ENCODE measurements around the gene PGLYRP4. TPM values are rescaled to one million over a fixed set of nuclear protein-coding genes. Genes with fewer than 3 reads are reported as not detected.

The PGLYRP4 gene, protein sequence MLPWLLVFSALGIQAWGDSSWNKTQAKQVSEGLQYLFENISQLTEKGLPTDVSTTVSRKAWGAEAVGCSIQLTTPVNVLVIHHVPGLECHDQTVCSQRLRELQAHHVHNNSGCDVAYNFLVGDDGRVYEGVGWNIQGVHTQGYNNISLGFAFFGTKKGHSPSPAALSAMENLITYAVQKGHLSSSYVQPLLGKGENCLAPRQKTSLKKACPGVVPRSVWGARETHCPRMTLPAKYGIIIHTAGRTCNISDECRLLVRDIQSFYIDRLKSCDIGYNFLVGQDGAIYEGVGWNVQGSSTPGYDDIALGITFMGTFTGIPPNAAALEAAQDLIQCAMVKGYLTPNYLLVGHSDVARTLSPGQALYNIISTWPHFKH
- not detected for total RNA-seq
- long read RNA-seq, result 0 reads

- DNase-seq (no peak), ATAC-seq (ENCODE audit: poor library complexity) (no peak)
- intact Hi-C loops (cut with DNase I), result no loop called here
Measured at GRCh38 chr1:153348511-153349362, at the start of gene PGLYRP4. Gene PGLYRP4 (minus strand): TSS chr1:153348841. CDS start chr1:153347932, 909 bp downstream.

DNA sequence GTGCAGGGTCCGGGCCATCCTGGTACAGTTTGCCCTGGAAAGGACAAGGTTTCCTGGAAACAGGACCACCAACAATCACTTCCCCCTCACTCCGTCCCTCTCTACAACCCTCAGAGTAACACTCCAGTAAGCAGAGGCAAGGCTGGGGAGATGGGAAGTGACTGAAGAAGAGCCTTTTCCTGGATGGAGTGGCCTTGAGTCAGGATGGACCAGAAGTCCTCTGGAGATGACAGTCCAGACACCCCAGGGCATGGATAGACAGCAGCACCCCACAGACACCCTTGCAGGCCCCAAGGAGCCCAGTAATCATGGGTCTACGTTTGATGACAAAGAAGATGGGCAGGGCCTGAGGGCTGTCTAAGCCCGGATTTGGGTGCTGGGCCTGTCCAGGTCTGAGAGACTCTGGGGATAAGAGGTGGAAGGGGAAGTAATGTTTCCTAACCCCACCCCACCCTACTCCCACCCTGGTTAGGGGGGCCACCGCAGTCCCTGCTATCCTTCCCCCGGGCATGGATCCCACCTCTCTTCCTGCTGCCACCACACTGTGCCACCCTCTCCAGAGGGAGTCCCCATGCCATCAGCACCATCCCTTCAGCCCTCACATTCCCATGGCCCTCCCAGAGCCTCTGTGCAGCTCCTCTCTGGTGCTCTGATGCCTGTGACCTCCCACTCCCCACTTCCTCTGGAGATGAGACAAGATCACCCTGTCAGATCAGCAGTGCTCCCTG lies 49.4 kb upstream of the PGLYRP4 start:
- no peak for DNase-seq
- intact Hi-C loops (cut with DNase I), result no loop called here

GRCh38 chr1:153397051-153397923 lies 48.6 kb upstream of the PGLYRP4 start:
- intact Hi-C loops (cut with DNase I), result no loop called here
- ATAC-seq (ENCODE audit: poor library complexity) (no peak), DNase-seq (no peak)

More for the DNA sequence above, 49.4 kb upstream of the PGLYRP4 start:
- ATAC-seq (ENCODE audit: poor library complexity), result no peak

GRCh38 chr1:153396461-153396860 lies 47.8 kb upstream of the PGLYRP4 start:
- DNase-seq, result no peak

GRCh38 chr1:153395776-153396175 lies 47.1 kb upstream of the PGLYRP4 start:
- ATAC-seq (ENCODE audit: poor library complexity) (no peak), DNase-seq (no peak)
- intact Hi-C loops (cut with DNase I), result no loop called here

More at GRCh38 chr1:153396461-153396860, 47.8 kb upstream of the PGLYRP4 start:
- no peak for ATAC-seq (ENCODE audit: poor library complexity)
- intact Hi-C loops (cut with DNase I), result no loop called here

GRCh38 chr1:153395136-153395685 lies 46.6 kb upstream of the PGLYRP4 start:
- ATAC-seq (ENCODE audit: poor library complexity) (peak; percentile 66), DNase-seq (no peak)
- intact Hi-C loops (cut with DNase I), result no loop called here

- intact Hi-C loops (cut with DNase I), result no loop called here
- DNase-seq, result no peak
Measured at GRCh38 chr1:153394391-153394790, 45.8 kb upstream of the PGLYRP4 start.

DNA sequence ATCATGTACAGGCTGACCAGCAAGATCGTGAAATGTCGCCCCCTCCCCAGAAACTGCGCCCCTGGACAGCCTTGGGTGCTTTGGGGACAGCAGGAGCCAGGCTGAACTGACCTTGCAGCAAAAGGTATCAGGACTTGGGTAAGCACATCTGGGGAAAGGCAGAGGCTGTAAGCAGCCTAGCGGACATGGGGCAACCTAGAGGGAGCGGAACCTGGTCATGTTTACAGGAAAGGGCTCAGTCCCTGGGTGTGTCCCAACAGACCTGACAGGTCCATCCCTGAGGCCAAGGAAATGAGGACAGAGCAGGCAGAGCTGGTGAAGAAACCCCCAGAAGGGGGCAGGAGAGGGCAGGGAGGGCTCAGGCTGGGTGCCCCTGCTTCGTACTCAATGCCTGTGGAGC lies 45.3 kb upstream of the PGLYRP4 start:
- intact Hi-C loops (cut with DNase I), result no loop called here
- DNase-seq (no peak), ATAC-seq (ENCODE audit: poor library complexity) (no peak)

More at GRCh38 chr1:153394391-153394790, 45.8 kb upstream of the PGLYRP4 start:
- ATAC-seq (ENCODE audit: poor library complexity), result no peak

DNA sequence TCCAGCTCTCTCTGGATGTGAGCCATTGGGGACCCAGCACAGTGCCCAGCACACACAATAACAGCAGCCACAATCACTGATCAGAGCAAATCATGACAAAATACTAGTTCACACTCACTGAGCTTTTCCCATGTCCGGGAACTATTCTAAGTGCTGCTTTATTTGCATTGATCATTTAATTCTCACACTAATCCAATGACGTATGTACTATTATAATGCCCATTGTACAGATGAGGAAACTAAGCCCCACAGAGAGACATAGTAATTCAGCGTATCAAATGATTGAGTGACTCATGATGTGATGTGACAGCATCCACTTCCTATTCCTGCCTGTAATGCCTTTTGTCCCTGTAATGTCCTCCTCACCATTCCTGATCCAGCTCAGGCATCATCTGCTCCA lies 44.2 kb upstream of the PGLYRP4 start:
- DNase-seq (no peak), ATAC-seq (ENCODE audit: poor library complexity) (no peak)
- intact Hi-C loops (cut with DNase I), result no loop called here

GRCh38 chr1:153392258-153392657 lies 43.6 kb upstream of the PGLYRP4 start:
- ATAC-seq (ENCODE audit: poor library complexity), result no peak
- DNase-seq, result no peak
- intact Hi-C loops (cut with DNase I), result no loop called here

DNA sequence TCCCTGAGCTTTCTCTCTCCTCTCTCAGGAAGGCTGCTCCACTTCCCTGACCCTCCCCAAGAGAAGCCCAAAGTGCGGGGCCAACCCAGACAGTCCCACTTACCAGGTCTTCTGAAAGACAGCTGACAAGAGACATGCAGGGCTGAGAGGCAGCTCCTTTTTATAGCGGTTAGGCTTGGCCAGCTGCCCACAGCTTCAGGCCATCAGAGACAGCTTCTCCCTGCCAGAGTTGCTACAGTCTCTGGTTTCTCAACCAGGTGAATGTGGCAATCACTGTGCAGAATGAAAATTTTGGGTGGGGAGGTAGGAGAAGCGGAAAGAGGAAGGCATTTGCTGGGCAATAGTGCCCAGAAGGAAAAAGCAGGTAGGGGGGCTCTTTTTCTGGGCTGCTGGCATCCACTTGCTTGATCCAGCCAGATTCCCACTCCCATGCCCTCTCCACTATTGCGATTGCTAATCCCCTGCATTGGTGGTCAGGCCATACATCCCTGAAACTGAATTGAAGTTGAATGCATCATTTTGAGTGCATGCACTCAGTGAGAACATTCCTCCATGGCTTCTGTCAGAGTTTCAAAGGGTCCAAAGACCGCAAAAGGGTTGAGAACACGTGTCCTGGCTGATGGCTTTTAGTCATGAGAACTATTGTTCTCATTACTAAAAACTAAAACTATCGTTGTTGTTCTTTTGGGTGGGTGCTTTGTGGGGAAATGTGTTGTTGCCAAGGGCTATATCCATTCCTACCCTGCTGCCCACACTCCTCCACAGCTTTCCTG lies 42.5 kb upstream of the PGLYRP4 start, which contains the start of gene S100A8:
TSS of gene S100A8 (minus strand) at position 136 of the 773 bp plus-strand sequence. CDS start 538 bp downstream, outside the sequence.
- DNase-seq (peak; percentile 90), ATAC-seq (ENCODE audit: poor library complexity) (peak; percentile 91)
- intact Hi-C loops (cut with DNase I), result no loop called here

DNA sequence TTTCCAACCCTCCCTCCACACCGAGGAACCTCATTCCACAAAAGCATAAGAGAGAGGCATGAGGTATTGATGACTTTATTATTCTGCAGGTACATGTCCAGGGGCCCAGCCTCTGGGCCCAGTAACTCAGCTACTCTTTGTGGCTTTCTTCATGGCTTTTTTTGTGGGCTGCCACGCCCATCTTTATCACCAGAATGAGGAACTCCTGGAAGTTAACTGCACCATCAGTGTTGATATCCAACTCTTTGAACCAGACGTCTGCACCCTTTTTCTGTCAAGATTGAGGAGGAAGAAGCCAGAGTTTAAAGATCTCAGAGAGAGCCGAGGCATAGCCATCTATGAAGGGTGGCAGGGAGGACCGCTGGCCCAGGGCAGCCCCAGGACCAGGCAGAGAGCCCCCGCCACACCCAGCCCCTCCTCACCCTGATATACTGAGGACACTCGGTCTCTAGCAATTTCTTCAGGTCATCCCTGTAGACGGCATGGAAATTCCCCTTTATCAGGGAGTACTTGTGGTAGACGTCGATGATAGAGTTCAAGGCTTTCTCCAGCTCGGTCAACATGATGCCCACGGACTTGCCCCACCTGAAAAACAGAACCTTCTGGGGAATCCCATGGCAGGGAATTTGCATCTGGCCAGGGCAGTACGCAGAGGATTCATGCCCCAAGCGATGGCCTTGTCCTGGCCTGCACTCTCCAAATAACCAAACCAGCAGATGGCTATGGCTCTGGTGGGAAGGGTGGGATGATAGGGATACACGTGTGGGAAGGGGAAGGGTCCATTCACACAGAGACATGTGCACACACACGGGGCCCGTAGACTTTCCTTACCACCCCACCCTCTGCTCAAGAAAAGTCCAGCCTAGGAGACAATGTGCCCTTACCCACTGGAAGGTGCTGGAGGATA lies 41.6 kb upstream of the PGLYRP4 start:
- intact Hi-C loops (cut with DNase I), result no loop called here
- no peak for DNase-seq
- ATAC-seq (ENCODE audit: poor library complexity), result peak; percentile 11

DNA sequence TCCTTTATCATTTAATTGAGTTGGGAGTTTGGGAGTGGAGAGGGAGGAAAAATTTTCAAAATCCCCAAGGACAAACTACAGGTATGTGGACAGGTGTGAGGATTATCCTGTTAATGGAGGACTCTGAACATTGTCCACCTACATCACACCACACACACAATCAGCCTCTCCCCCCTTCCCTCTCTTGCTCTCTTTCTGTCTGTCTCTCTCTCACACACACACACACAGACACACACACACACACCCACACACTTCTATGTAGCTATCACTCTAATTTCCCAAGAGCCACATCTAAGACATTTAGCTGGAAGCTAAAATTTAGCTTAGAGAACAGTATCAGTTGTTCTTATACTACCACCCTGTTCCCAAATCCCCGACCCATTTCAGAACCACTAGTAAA lies 40.8 kb upstream of the PGLYRP4 start:
- ATAC-seq (ENCODE audit: poor library complexity) (no peak), DNase-seq (no peak)
- intact Hi-C loops (cut with DNase I), result no loop called here

DNA sequence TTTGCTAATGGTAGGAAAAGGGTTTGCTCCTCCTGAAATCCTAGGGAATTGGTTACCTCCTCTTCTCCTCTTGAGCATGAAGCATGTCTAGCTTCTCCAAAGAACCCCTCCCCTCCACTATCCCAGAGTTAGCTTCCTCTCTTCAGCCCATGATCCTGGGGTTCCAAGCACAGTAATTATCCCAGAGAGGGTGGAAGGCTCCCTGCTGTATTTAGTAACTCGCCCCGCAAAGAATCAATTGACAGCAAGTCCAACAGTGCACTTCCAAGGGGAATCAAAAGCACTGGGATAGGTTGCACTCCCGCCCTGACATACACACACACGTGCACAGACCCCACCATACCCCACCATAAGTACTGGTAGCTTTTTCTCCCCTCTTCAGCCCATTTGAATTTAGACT lies 39.1 kb upstream of the PGLYRP4 start:
- ATAC-seq (ENCODE audit: poor library complexity) (no peak), DNase-seq (no peak)
- intact Hi-C loops (cut with DNase I), result no loop called here

DNA sequence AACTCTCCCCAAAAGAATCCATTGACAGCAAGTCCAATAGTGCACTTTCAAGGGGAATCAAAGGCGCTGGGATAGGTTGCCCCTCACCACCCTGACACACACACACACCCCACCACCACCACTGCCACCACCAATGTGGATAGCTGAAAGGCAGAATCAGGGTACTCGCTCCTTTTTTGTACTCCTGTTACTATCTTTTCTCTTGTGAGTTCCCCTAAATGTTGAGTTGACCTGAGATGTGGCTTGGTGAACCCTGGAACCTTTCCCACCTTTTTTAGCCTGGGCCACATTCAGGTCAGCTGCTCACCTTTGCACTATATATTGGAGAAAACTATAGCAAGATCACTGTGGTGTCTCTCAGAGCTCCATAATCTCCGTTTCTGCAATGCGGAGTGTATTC lies 38.4 kb upstream of the PGLYRP4 start:
- intact Hi-C loops (cut with DNase I), result no loop called here

DNA sequence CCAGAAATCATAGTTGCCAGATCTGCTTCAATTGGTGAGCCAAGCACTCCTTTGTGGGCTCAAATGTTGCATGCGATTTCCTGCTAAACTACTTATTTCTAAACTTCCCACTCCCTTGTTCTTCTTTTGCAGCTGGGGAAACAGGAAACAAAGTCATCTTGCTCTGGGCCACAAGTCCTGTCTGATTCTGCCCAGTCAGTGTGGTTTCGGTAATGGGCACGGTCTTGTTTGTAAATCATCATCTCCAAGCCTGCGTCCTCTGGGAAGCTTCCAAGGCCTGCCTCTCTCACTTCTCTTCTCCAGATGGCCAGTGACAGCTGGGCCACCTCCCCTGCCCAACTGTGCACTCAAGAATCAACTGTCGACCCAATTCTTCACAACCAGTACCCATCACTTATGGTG lies 37.9 kb upstream of the PGLYRP4 start:
- peak; percentile 69 for ATAC-seq (ENCODE audit: poor library complexity)
- intact Hi-C loops (cut with DNase I), result no loop called here

More for the DNA sequence above, 38.4 kb upstream of the PGLYRP4 start:
- ATAC-seq (ENCODE audit: poor library complexity), result no peak
- no peak for DNase-seq

More for the DNA sequence above, 37.9 kb upstream of the PGLYRP4 start:
- peak; percentile 75 for DNase-seq

All from Right ventricle myocardium superior (tissue), 1 donor.